Suppressor macrophage (primary cell): ENCODE results near the gene NSUN6.

ENCODE experiments used
- DNase-seq, 4 experiments: peaks; one replicate each; pipeline ENCODE4 v3.0.0-alpha.2; 2020 to 2022
- total RNA-seq, 17 experiments: gene quantifications; one replicate each; lab custom pipeline; 2026; ENCODE audit warnings: mixed read lengths in 6 of 17, inconsistent platforms in 3 of 17; lab: John Stamatoyannopoulos, UW

The NSUN6 gene
- 2.3 to 12.5 (median 8.8) reads per million in 17 experiments for total RNA-seq

- peak; percentile 90 to 93 (median 91) for DNase-seq
These were observed at the start of gene NSUN6 for GRCh38 chr10:18651324-18652007. NSUN6 (minus strand) TSS chr10:18651587; CDS start chr10:18651203, 384 bp downstream.

- peak; percentile 25 to 69 (median 42) for DNase-seq
These were observed 48.8 kb upstream of the NSUN6 start for GRCh38 chr10:18699849-18700840.

GRCh38 chr10:18690541-18690940 is 39.2 kb upstream of the NSUN6 start:
- no peak for DNase-seq

GRCh38 chr10:18689498-18689897 is 38.1 kb upstream of the NSUN6 start:
- DNase-seq, result peak in 2 of 4 experiments; percentile 12 to 27

GRCh38 chr10:18687706-18688105 is 36.3 kb upstream of the NSUN6 start:
- no peak for DNase-seq

- DNase-seq, result no peak
These were observed 35.8 kb upstream of the NSUN6 start for GRCh38 chr10:18687195-18687594.

- DNase-seq, result no peak
These were observed 34.2 kb upstream of the NSUN6 start for GRCh38 chr10:18685555-18685954.

GRCh38 chr10:18684953-18685352 is 33.6 kb upstream of the NSUN6 start:
- no peak for DNase-seq

- DNase-seq, result no peak
These were observed 33.0 kb upstream of the NSUN6 start for GRCh38 chr10:18684416-18684815.

- no peak for DNase-seq
These were observed 32.0 kb upstream of the NSUN6 start for GRCh38 chr10:18683427-18683826.

GRCh38 chr10:18681971-18682411 is 30.6 kb upstream of the NSUN6 start:
- no peak for DNase-seq

GRCh38 chr10:18681366-18681765 is 30.0 kb upstream of the NSUN6 start:
- no peak for DNase-seq

GRCh38 chr10:18680754-18681153 is 29.4 kb upstream of the NSUN6 start:
- DNase-seq, result no peak

- DNase-seq, result no peak
These were observed 23.9 kb upstream of the NSUN6 start for GRCh38 chr10:18675086-18675801.

GRCh38 chr10:18668026-18668425 is 16.6 kb upstream of the NSUN6 start:
- DNase-seq, result no peak

- no peak for DNase-seq
These were observed 15.4 kb upstream of the NSUN6 start for GRCh38 chr10:18666810-18667209.

GRCh38 chr10:18665815-18666558 is 14.6 kb upstream of the NSUN6 start:
- DNase-seq, result no peak

GRCh38 chr10:18664841-18665478 is 13.6 kb upstream of the NSUN6 start:
- DNase-seq, result no peak

GRCh38 chr10:18660816-18661431 is 9.5 kb upstream of the NSUN6 start:
- no peak for DNase-seq

- DNase-seq, result peak in 1 of 4 experiments; percentile 3
These were observed 8.6 kb upstream of the NSUN6 start for GRCh38 chr10:18659819-18660535.
